GM12872 (cell line): Measurements from ENCODE around the gene KAT6B.

Source experiments
- CTCF ChIP-seq: IDR thresholded peaks from 3 replicates; pipeline ENCODE4 v1.5.1; 2011; ENCODE audit warnings: low read depth, mild to moderate bottlenecking, low read length, moderate library complexity; ENCODE audit not compliant: insufficient read depth

The KAT6B gene

DNA sequence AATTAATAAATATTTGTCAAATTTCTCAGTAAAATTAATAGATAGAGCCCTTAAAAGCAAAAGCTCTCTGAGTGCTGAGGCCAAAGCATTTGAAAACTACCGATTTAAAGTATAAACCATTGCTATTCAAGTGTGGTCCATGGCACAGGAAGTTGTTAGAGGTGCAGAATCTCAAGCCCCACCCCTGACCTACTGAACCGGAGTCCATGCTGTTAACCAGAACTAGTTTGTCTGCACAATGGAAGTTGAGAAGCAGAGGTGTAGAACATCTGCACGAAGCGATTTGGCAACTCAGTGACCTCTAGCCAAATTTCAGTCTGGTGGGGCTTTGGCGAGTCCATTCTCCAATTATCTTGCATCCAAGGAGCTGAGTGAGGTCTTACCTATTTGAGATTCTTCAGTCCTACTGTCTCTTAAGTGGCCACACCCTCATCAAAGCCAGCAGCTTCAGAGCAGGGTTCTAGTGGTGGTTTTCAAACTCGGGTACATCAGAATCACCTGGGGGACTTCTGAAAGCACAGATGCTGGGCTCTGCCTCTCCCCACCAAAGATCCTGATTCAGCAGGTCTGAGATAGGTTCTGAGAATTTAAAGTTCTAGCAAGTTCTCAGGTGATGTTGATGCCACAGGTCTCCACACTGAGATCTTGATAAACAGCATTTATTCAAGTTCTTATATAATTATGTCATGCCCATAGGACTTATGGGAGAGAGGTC, 188.3 kb downstream of the KAT6B start:
- TF ChIP-seq CTCF: no peak

DNA sequence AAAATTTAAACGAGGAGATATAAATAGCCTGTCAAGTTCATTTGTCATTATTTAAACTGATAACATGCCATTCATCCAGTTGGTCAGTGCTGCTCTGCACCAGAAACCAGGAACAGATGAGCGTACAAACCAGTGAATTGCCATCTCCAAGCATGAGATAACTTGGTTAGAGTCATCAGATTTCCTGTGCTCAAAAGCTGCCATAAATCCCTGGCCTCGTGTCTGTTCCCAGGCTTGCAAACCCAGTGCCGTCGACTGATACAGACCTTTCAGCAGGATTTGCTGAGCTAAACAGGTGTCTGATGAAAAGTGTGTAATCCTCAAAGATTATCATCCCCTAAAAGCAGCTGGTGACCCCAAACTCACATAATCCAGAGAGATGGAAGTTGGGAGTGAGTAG, 189.0 kb downstream of the KAT6B start:
- TF ChIP-seq CTCF: no peak

DNA sequence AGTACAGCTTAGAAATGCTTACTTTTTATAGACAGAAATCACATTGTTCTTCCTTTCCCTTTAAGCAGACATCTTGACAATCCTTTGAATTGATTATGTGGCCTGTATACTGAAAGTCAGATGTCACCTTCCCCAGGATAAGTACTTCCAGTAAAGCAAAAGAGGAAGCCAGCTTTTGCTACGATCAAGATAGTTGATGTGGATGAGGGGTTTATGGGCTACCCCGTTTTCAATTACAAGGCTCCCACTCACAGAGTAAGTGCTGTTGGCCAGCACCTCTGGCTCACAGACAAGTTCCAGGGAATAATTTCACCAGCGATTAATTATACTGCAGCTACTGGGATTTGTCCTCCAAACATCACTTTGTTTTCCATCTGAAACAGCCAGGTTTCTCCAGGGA, 189.9 kb downstream of the KAT6B start:
- no peak for TF ChIP-seq CTCF

- TF ChIP-seq CTCF: no peak
These were observed 191.9 kb downstream of the KAT6B start for GRCh38 chr10:75018251-75018650.

- no peak for TF ChIP-seq CTCF
These were observed 192.4 kb downstream of the KAT6B start for GRCh38 chr10:75018686-75019307.

- peak; percentile 45; the same call in 2 of the 3 replicates for TF ChIP-seq CTCF
These were observed 193.0 kb downstream of the KAT6B start for GRCh38 chr10:75019370-75019769.

DNA sequence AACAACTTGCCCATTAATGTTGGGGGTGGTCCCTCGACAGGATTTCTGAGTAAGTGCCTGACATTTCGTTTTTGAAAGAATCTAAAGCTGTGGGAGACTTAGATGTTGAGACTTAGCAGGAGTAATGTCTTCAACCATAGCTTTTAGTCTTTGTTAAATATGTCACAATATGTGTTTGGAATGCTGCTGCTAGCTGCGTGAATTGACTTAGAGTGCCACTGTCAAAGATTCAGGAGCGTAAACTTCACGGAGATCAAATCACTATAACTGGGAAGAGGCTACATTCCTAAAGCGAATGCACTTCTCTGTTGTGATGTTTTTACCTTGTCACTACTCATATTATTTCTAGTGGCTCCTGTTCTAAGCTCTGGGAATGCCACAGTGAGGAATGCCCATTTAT, 193.8 kb downstream of the KAT6B start:
- no peak for TF ChIP-seq CTCF
